ENCODE data around the gene YTHDF1. TPM values are rescaled to one million over a fixed set of nuclear protein-coding genes. Genes with fewer than 3 reads are reported as not detected.

Gene YTHDF1
- total RNA-seq, 4 donors from 2014 or later = 21.2 to 49.6 (median 25.8) TPM

GRCh38 chr20:63190828-63191227 is 25.1 kb downstream of the YTHDF1 start:
- no peak for ATAC-seq (ENCODE audit: low FRiP score)
- TF ChIP-seq CTCF (IDR thresholded peaks at IDR 0.05) = no peak
- DNase-seq (ENCODE audit: low spot score) = no peak

- no peak for ATAC-seq (ENCODE audit: low FRiP score)
These were observed 25.9 kb downstream of the YTHDF1 start for GRCh38 chr20:63189846-63190559.

GRCh38 chr20:63189322-63189642 is 26.6 kb downstream of the YTHDF1 start:
- TF ChIP-seq CTCF (IDR thresholded peaks at IDR 0.05) = no peak

More at GRCh38 chr20:63189846-63190559, 25.9 kb downstream of the YTHDF1 start:
- no peak for DNase-seq (ENCODE audit: low spot score)
- no peak for TF ChIP-seq CTCF (IDR thresholded peaks at IDR 0.05)

GRCh38 chr20:63188641-63189321 is 27.1 kb downstream of the YTHDF1 start:
- DNase-seq (ENCODE audit: low spot score) (no peak), ATAC-seq (ENCODE audit: low FRiP score) (no peak)
- TF ChIP-seq CTCF (IDR thresholded peaks at IDR 0.05) = no peak

More at GRCh38 chr20:63189322-63189642, 26.6 kb downstream of the YTHDF1 start:
- DNase-seq (ENCODE audit: low spot score) = no peak
- ATAC-seq (ENCODE audit: low FRiP score) = no peak

- ATAC-seq (ENCODE audit: low FRiP score) (no peak), DNase-seq (ENCODE audit: low spot score) (no peak)
- TF ChIP-seq CTCF (IDR thresholded peaks at IDR 0.05) = no peak
These were observed 27.8 kb downstream of the YTHDF1 start for GRCh38 chr20:63188159-63188442.

GRCh38 chr20:63187338-63188158 is 28.4 kb downstream of the YTHDF1 start:
- ATAC-seq (ENCODE audit: low FRiP score) = no peak
- no peak for DNase-seq (ENCODE audit: low spot score)
- TF ChIP-seq CTCF (IDR thresholded peaks at IDR 0.05) = no peak

Data from omental fat pad (tissue), 4 donors.